ENCODE results near the gene SETBP1.

Gene SETBP1

DNA sequence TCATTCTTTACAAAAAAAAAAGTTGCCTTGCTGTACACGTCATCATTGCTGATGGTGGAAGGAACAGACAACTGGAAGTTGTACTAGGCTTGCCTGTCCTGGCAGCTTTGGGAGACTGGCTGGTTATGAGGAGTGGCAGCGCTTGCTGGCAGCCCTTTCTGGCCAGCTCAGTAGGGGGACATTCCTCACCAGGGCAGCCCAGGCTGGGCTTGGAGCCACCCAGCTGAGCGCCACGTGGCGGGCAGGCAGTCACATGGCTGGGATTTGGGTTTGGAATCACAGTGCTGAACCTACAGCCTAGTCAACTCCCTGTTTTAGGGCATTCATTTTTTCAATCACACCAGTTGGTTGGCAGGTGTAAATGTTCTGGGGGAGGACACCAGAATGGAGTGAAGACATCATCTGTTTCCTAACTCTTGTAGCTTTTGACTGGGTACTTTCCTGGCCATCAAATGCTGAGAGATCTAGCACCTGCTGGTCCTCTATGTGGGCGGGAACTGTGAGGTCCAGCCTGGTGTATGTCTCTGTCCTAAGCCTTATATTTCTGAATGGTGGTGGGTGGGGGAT lies 139.3 kb downstream of the SETBP1 start:
- DNase-seq: no peak

DNA sequence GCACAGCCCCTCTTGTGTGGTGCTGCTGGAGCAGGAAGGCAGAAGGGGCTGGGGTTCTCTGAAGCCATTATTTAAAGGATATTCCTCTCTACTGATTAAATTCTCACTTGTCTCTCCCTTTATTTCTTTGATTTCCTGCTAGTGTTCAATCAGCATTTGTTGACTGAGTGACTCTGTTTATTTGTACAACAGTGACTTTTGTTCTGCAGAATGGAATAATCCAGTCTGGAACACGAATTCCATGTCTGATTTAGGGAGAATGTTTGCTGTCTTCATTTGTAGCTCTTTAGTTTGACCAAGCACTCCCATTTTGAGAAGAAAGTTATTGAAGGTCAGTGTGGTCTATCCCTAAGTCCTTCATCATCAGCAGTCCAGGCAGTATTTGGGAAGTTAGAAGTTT lies 141.2 kb downstream of the SETBP1 start:
- no peak for DNase-seq

DNA sequence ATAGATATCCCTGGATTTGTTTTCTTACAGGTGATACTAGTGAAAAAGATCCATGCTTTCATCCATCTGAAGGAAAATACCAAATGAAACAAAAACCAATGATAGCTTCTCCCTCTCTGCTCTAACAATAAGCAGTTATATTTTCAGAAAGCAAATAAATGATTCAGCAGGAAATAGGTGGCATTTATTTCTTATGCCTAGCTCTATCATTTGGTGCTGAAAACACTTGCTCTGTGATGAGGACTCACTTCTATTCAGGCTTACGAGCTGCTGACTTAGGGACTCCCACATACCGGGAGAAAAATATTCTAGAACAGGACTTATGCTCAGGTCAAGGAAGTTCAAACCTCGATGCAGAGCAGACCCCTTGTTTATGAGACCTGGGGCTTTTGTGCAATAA lies 142.6 kb downstream of the SETBP1 start:
- DNase-seq: no peak

DNA sequence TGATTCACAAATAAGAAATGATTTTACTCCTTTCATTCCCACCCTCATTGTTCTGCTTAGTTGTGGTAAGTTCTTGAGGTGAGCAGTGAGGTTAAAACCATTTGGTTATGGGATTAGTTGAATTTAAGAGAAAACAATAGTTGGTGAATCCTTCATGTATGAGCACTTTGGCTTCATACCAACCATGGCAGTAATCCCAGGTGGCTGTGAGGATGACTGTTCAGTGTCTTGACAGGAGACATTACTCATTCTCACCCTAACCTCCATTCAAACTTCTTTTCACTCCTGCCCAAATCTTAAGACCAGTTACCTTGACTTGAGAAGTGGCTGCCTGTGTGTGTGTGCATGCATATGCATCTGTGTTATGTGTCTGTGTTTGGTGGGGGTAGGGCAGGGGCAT lies 143.1 kb downstream of the SETBP1 start:
- DNase-seq: no peak

DNA sequence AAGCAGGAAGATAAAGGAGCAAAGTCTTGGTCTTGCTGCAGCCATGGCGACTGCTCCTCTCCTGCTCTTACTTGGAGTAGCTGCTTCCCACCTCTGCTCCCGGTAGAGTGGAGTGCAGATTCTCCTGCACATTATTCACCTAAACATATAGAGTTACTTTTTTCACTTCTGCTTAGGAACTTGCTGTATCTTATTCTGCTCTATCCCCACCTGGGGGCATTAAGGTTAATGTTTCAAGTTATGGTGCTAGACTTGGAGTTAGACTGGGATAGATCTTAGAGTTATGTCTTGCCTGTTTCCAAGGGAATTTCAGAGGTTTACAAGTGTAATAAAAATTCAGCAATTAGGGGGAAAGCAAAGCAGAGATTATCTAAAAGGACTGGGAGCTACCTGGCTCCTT lies 144.2 kb downstream of the SETBP1 start:
- DNase-seq: no peak

DNA sequence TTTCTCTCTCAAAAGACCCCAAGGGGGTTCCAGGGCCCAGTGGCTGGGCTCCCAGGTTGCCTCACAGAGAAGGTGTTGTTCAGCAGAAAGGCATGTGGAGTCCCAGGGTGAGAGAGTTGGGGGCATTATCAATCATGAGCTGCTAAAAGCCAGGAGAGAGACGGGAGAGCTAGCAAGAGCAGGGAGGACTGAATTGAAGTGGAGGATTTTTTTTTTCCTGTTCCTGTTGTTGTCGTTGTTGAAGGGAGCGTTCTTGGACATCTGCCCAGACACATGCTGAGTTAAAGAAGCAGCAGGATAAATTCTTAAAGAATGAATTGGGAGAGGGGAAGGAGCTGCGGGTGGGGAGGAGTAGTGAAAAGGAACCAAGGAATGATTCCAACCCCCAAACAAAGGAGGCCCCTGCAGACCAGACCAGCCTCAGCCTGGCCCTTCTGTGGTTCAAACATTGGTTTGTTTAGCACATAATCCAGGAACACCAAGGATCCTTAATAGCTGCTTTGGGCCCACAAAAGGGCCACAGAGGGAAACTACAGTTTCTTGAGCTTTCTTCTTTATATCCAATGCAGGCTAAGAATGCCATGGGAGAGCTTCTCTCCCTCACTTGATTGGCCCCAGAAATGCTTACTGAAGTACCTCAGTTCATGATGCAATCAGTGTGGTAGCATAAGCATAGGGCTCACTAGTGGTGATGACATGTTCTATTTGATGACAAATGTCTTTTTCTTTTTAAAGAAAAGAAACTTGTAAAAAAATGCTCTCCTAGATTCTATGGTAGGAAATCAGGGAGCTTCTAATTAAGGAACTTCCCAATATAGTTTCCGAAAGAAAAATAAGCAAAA lies 146.0 kb downstream of the SETBP1 start:
- no peak for DNase-seq

DNA sequence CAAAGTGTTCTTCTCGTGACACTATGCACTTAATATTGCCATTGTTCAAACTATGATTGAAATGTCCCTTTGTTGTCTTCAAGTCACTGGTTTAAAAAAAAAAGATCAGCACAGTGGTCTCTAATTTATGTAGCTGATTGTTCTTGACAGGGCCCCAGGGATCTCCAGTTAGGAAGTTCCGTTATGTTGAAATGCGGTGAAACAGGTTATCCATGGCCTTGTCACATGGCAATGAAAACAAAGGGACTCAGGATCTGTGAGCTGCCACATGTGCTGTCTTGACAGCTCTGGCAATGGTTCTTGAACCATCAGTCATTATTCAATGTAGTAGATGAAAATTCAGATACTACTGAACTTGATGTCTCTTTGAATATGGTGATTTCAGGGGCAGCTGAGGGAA lies 147.4 kb downstream of the SETBP1 start:
- no peak for DNase-seq

DNA sequence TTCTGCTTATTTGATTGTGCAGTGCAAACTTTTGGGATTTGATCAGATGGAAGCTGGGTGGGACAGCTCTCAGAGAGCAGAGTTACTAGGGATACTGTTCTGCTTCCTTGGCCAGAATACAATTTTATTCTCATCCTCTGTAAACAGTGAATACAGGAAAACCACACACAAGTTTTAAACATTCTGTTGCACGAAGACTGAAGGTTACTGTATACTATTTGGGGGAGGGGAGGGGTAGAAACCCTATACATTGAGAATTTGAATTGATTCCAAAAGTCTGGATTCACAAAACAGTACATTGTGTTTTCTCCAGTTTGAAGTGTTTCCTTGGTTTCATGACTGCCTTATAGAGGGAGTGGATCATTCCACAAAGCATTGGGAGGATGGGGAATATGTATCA lies 149.9 kb downstream of the SETBP1 start:
- no peak for DNase-seq

DNA sequence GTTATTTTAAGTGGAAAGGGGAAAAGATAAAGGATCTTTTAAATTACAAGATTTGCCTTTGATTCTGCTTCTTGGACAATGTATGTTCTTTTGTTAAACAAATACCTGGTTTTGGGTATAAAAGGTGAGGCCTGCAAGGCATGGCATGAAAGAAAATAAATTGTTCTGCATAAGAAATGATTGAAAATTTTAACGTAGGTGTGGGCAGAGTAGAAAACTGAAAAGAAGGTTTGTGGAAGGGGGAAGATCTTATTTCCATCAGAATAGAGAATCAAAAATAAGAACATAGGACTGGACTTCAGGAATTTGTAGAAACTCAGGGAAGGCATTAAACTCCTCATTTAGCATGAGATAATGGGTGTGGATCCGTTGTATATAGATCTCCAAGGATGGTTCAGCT lies 153.1 kb downstream of the SETBP1 start:
- no peak for DNase-seq

DNA sequence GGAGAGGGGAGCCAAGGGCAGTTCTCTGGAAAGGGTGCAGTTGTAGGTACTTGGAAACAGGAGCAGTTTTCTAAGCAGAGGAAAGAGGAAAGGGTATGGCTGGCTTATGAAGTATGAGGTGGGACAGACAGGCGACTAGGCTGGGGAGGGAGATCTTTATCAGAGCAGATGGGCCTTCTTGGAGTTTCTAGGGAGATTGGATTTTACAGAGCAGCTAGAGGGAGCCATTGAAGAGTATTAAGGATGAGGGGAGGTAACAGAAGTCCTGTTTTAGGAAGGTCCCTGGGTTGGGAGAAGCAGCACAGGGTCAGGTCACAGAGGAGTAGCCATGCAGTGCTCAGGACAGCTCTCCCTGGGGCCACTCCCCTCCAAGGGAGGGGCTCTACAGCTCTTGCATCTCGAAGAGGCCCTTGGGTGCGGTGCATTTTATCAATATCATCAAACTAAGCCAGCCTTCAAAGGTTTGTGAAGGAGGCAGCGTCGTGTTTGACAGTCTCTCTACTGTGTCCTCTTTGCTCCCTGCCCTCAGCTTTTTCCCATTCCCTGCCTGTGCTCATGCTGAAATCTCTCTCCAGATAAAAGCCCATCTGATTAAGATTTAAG lies 154.3 kb downstream of the SETBP1 start:
- DNase-seq: no peak

DNA sequence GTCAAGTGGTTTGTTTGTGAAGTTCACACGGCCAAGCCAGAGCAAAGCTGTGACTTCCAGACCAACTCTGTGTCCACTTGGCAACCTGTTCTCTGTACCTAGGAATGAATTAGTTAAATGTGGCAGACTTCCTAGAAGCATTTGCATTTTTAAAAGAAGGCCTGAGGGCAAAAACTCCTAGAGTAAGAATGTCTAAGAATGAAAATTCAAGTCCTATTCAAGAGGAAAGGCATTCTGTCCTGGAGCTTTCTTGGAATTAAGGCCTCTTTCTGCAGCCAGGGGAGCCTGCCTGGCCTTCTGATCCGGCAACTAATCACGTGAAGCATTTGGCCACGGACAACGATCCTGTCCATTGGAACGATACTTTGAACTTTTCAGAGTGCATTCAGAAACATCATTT lies 155.0 kb downstream of the SETBP1 start:
- DNase-seq: no peak

DNA sequence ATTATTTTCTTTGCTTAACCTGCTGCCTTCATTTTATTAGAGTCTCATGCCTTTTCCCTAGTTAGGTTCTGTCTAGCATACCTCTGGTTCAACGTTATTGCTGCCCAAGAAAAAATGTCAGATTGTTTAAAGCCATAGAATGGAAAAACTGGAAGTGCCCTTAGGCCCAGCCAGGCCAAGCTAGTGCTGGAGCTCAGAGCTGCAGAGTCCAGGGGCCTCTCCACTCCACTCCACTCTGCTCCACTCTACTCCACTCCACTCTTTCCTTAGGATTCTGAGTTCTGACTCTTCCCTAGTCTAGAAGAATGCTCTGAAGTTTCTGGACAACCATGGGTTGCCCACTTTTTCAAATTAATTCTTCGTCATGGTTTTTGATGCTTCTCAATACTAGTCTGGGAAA lies 155.6 kb downstream of the SETBP1 start:
- DNase-seq: no peak

DNA sequence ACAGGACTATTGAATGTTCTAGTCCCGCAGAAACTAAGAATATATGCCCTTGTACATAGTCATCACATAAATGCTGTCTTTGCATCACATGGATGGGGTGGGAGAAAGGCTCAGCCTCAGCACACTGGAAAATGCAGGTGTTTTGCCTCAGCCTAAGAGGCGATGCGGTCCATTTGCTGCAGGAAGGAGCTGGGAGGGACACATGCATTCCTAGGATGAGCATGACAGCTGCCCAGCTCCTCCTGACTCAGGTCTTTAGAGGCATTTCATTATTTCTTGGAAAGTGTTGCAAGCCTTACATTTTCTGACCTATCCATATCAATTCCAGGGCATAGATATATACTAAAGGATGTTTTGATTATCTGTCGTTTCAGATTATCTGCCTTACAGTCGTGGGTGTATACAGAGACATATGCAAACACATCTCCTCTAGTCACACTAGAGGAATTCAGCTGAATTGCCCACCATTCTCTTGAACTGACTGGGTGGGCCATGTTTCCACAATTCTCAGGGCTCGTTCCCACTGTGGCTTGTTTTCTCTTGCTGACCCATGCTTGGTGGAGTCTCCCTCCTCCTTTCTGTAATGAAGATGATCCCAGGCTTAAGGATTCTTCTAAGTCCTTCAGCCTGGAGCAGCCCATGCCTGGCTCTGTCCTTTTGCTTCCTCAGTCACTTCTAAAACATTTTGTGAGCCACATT lies 156.9 kb downstream of the SETBP1 start:
- no peak for DNase-seq

DNA sequence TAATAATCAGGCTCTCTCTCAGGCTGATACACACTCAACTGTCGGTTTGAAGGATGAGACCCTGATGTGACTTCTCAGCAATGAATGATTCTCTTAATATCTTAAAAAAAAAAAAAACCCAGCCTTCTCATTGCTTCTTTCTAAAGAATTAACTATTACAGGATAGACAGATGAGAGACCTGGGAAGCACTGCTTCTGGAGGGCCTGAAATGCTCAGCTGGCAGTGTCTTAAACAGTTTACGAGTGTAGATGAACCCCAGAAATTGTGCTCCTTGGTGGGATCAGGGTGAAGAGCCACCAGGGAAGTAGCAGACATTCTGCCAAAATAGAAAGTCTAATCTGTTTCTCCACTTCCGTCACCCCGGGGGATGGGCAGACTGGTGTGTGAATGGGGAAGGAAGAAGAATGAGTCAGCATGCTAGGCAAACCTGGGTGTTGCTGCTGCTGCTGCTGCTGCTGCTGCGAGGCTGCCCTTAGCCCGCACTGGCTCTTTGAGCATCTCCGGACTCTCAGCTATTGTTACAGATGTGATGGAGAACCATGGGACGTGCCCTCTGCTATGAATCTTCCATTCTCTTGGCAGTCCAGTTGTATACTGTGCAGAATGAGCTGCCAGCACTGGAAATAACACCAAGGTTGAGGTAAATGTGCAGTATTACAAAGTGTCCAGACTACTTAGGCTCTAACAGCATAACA lies 158.4 kb downstream of the SETBP1 start:
- DNase-seq: peak; percentile 65 to 77

DNA sequence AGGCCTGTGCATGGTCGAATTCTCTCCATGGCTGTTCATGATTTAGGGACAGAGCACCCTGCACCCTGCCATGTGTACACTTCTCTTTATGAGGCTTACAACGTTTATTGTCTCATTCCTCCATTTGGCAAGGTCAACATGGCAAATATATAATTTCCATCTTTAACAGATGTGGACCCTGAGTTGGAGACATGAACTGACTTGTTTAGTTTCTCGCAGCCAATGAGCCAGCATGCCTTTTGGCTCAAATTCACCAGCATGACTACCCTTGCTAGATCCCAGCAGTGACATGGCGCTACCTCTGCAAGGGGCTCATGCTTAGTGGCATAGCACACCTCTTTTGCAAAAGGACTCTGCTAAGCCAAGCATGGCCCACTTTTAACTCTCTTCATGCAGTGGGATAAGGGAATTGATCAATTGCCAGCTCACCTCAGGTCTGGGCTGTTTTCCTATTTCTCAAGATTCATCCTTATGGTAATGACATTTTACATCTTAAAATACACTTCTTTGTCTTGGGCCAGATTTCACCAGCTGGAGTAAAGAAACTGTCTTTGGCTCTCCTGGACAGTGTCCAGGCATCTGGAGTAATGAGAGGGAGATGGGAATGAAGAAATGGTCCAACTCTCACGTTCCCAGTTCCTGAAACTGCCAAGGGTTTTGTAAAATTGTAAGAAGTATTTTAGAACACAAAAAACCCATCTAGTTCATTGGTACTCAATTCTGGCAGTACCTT lies 159.5 kb downstream of the SETBP1 start:
- DNase-seq: no peak

DNA sequence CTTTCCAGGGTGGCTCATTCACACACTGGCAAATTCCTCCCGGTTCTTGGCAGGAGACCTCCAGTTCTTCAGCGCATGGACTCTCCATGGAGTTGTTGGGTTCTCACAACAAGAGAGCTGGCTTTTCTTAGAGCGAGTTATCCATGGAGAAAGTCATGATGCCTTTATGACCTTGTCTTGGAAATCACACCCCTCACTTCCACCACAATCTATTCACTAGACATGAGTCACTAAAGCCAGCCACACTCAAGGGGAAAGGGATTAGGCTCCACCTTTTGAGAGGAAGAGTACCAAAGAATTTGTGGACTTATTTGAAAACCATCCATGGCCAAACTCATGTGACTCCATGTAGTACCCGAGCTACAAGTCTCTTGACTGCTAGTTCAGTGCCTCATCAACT lies 160.5 kb downstream of the SETBP1 start:
- no peak for DNase-seq

DNA sequence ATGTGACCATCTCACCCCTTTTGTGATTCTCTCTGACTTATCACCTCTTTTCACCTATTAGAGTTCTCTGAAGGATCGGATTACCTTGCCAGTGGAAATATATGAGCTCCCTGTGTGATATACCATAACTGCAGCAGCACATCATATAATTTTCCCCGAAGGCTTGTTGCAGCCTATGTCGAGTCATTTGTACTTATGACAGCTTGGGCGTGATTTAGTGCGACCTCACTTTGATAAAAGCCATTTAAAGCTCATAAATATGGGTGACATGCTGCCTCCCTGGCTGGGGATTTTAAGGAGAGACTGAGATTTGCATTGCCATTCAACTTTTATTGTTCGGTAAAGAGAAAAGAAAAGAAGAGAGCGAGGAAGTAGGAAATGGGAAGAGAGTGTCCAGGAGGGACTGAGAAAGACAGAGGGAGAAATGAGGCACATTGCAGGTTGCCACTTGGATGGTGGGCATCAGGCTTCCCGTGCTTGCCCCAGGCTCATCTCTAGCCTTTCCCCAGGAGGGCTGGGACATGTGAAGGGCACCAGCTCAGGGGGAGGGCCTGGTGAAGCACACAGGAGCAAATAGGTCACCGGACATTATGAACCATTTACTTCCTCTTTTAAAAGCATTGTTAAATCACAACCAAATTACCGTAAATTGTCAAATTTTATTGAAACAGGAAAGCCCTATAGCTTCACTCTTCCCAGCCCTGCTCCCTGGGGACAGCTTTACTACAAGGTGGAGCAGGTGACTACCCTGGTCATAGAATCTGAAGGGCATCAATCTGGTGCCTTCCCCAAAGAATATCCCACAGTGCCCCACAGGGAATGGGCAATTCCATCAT lies 161.3 kb downstream of the SETBP1 start:
- DNase-seq: no peak

DNA sequence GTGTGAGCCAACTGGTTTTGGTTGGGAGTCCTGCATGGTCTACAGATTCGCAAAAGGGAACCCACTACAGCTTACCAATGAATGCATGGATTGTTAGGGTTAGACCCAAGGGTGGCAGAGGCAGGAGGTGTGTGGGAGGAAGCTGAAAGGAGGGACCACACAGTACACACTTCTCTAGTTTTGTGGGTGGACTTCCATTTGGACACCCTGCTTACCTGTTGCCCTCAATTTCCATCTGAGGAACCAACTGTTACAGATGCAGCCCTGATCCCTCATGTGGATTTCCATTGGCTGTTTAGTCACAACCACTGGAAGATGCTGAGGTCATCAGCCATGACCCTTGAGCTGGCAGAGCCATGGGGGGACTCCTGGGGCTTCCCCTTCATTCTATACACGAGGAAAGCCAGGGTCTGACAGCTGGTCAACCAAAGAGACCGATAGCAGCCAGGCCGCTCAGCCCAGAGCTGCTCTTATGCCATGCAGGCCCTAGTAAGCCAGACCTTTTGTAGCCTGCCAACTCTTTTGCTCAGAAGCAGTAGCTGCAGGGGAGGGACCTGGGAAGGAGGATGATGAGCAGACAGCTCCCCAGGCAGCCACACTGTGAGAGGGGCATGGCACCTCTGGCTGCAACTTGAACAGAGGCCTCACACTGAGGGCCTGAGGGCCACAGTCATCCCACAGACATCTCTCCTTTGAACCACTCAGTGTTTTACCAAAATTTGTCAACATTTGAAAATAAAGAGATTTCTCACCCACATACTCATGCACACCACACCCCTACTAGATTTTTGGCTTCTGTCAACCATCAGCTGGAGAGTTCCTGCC lies 162.1 kb downstream of the SETBP1 start:
- DNase-seq: no peak

DNA sequence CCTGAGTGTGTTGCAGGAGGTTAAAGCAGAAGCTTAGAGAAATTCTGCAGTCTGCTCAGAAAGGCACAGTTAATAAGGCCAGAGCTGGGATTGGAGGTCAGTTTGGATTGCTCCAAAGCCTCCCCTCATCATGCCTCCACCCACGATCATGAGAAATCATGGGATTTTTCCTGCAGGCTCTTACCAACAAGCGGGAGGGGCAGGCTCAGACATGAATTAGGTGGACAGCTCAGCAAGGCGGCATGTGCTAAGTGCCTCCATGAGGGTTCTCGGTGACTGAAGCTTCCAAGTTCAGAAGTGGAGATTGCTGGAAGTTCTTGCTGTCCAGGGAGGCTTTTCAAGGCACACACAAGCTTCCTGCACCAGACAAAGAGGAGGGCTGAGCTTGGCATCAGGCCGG lies 163.8 kb downstream of the SETBP1 start:
- DNase-seq: no peak

DNA sequence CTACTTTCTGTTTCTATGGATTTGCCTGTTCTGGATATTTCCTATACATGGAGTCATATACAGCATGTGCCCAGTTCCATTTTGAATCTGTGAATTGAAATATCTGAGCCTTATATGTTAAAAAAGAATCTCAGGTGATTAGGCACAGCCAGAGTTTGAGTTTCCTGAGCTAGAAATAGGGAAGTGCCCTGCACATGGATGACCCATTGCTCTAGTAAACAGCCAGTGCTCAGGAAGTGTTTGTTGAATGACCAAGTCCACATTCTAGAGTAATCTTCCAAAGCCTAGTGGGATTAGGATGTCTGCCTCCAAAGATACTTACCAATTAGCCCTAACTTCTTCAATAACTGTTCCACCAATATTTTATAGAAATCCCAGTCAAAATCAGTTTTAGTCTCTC lies 165.8 kb downstream of the SETBP1 start:
- DNase-seq: no peak

Data from CD4-positive, alpha-beta T cell treated with Interleukin-4 for 1 hour (primary cell).